ENCODE measurements around the gene MGRN1.
"Not testable (repeated sequence)": the region's sequence is repeated elsewhere in the genome, so short reads cannot be mapped to it uniquely, and the experiment has no call there.

The MGRN1 gene

DNA sequence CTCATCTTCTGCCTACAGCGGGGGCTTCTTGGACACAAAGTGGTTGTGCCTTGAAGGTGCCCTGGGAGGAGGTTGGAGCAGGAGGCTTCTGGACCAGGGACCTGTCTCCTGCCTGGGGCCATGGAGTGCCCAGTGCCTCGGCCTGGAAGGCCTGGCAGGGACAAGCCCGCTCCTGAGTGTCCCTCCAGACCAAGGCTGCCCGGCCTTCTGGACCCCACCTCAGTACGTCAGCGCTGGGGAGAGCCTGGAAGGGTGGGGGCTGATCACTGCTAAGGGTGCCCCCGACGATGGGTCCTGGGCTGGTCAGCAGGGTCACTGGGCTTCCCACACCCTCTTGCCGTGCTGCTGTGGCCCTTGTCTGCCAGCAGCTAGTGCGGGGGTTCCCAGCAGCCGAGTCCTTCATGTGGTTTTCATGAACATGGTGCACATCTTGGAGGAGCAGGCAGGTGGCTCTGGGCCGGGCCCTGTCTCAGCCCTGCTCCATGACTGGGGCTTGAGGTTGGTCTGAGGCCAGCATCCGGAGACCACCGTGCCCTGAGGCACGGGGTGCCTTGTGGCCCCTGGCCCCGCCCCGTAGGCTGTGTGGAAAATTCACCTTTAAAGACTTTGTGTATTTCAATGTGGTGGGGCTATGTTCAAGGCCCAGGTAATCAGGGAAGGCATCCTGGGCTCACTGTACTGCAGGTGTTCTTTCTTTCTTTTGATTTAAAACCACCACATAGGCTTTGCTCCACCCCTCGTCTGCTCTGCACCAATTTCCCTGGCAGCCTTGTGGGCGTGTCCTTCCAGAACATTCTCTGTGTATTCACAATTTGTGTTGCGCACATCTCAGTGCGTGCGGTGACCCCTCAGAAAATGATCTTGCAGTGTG is 22.4 kb downstream of the MGRN1 start:
- Histone ChIP-seq H3K27me3 (replicated peaks; ENCODE audit: control insufficient read depth, insufficient read depth, low read length) (no peaks in the 10 kb centered on the region), H3K4me3 (replicated peaks; ENCODE audit: low read depth, low read length) (no peak overlapping the region), H3K36me3 (ENCODE audit: control insufficient read depth, insufficient read depth, low read length) (peaks cover 15% of the 10 kb centered on the region)
- no peak for DNase-seq (ENCODE audit: extremely low read depth, insufficient read length)
- TF ChIP-seq, protein P1, sequence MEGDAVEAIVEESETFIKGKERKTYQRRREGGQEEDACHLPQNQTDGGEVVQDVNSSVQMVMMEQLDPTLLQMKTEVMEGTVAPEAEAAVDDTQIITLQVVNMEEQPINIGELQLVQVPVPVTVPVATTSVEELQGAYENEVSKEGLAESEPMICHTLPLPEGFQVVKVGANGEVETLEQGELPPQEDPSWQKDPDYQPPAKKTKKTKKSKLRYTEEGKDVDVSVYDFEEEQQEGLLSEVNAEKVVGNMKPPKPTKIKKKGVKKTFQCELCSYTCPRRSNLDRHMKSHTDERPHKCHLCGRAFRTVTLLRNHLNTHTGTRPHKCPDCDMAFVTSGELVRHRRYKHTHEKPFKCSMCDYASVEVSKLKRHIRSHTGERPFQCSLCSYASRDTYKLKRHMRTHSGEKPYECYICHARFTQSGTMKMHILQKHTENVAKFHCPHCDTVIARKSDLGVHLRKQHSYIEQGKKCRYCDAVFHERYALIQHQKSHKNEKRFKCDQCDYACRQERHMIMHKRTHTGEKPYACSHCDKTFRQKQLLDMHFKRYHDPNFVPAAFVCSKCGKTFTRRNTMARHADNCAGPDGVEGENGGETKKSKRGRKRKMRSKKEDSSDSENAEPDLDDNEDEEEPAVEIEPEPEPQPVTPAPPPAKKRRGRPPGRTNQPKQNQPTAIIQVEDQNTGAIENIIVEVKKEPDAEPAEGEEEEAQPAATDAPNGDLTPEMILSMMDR (IDR thresholded peaks at IDR 0.05; ENCODE audit: insufficient read depth, low read length, poor library complexity, severe bottlenecking): no peak

DNA sequence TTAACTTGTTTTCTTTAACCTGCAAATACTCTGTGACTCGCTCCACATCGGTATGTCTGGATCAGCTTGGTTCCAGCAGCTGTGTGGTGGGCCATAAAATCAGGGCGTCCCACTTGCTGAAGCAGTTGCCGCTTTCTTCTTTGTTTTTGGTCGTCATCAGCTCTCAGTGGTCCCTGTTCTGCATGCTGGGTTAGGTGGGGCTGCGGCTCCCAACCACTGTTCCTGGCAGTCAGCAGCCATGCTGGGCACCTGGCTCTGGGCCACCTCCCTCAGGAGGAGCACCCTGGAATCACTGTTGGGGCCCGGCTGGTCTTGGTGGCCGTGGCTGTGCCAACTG is 23.0 kb downstream of the MGRN1 start:
- TF ChIP-seq, protein P1 (IDR thresholded peaks at IDR 0.05; ENCODE audit: insufficient read depth, low read length, poor library complexity, severe bottlenecking): no peak
- H3K36me3 ChIP-seq (ENCODE audit: control insufficient read depth, insufficient read depth, low read length): peaks cover 21% of the 10 kb centered on the region
- H3K4me3 ChIP-seq (replicated peaks; ENCODE audit: low read depth, low read length): no peak overlapping the region
- DNase-seq (ENCODE audit: extremely low read depth, insufficient read length): no peak
- no peaks in the 10 kb centered on the region for H3K27me3 ChIP-seq (replicated peaks; ENCODE audit: control insufficient read depth, insufficient read depth, low read length)

DNA sequence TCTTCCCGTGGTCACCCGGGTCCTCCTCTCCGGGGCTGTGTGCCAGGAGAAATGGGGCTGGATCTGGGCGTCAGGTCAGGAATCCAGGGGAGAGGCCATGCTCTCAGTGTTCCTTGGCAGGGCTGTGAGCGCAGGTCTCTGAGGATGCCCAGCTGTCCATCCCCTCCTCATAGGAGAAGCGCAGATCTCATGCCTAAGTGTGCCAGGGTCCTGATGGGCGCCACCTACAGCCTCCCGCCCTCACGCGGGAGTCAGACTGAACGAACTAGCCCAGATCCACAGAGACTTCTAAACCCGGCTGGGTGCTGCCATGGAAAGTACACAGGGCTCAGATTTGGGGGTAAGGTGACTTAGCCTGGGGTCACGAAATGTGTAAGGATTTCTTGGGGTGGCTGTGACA is 24.3 kb downstream of the MGRN1 start:
- H3K4me3 ChIP-seq (replicated peaks; ENCODE audit: low read depth, low read length): no peak overlapping the region
- no peaks in the 10 kb centered on the region for H3K27me3 ChIP-seq (replicated peaks; ENCODE audit: control insufficient read depth, insufficient read depth, low read length)
- no peak for DNase-seq (ENCODE audit: extremely low read depth, insufficient read length)
- H3K36me3 ChIP-seq (ENCODE audit: control insufficient read depth, insufficient read depth, low read length): peaks cover 23% of the 10 kb centered on the region
- TF ChIP-seq, protein P1 (IDR thresholded peaks at IDR 0.05; ENCODE audit: insufficient read depth, low read length, poor library complexity, severe bottlenecking): no peak

DNA sequence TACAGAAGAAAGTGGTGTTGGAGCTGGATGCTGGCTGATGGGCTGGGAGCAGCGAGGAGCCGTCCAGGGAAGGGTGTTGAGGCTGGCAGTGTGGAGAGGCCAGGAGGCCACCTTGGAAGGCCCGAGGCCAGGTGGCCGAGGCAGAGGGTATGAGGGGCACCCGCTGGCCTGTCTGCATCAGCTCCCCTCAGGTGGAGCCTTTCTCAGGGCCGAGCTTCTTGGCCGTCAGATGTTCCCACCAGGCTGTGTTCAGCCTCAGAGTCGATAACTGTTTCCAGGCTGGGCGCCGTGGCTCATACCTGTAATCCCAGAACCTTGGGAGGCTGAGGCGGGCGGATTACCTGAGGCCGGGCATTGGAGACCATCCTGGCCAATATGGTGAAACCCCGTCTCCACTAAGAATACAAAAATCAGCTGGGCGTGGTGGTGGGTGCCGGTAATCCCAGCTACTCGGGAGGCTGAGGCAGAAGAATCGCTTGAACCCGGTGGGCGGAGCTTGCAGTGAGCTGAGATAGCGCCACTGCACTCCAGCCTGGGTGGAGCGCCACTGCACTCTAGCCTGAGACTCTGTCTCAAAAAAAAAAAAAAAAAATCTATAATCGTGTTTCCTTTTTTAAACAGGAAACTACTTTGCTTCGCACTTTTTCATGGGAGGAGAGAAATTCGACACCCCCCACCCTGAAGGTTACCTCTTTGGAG is 25.3 kb downstream of the MGRN1 start:
- H3K4me3 ChIP-seq (replicated peaks; ENCODE audit: low read depth, low read length): no peak overlapping the region
- TF ChIP-seq, protein P1 (IDR thresholded peaks at IDR 0.05; ENCODE audit: insufficient read depth, low read length, poor library complexity, severe bottlenecking): no peak
- H3K27me3 ChIP-seq (replicated peaks; ENCODE audit: control insufficient read depth, insufficient read depth, low read length): no peaks in the 10 kb centered on the region
- H3K36me3 ChIP-seq (ENCODE audit: control insufficient read depth, insufficient read depth, low read length): peaks cover 27% of the 10 kb centered on the region
- no peak for DNase-seq (ENCODE audit: extremely low read depth, insufficient read length)

DNA sequence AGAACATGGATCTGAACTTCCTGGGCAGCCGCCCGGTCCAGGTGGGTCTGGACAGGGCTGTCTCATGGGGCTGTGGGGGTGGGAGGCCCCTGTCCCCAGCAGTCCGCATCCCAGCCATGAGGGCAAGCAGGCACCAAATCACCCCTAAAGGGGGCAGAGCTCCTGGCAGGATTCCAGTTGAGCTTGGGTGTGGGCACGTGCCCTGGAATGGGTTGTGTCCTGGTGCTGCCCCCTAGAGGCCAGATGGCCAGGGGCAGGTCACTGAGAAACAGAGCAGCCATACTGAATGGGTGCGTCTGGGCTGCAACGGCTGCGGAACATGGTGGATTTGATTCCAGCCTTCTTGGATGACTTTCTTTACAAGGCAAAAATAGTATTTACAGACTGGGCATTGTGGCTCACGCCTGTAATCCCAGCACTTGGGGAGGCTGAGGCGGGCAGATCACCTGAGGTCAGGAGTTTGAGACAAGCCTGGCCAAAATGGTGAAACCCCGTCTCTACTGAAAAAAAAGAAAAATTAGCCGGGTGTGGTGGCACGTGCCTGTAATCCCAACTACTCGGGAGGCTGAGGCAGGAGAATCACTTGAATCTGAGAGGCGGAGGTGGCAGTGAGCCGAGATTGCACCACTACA is 25.9 kb downstream of the MGRN1 start:
- DNase-seq (ENCODE audit: extremely low read depth, insufficient read length); H3K4me3 ChIP-seq (replicated peaks; ENCODE audit: low read depth, low read length); H3K27me3 ChIP-seq (replicated peaks; ENCODE audit: control insufficient read depth, insufficient read depth, low read length): not testable (repeated sequence)
- peaks cover 33% of the 10 kb centered on the region for H3K36me3 ChIP-seq (ENCODE audit: control insufficient read depth, insufficient read depth, low read length)
- TF ChIP-seq, protein P1 (IDR thresholded peaks at IDR 0.05; ENCODE audit: insufficient read depth, low read length, poor library complexity, severe bottlenecking): peak; percentile 88
